Karpas-422 (cell line): ENCODE measurements around the gene ACSF3. TPM values are rescaled to one million over a fixed set of nuclear protein-coding genes. Genes with fewer than 3 reads are reported as not detected.

Experiments
- DNase-seq: peaks from one replicate; pipeline ENCODE4 v3.0.0-alpha.2; 2015
- H2AFZ ChIP-seq: fragments of 200-600 bp; sonication (generic); 2 replicates; pipeline ENCODE4 v1.6.1; 2014; ENCODE audit warnings: antibody characterized with exemption, low read length, mixed read lengths
- H3K27ac ChIP-seq: fragments of 200-600 bp; sonication (generic); 2 replicates; pipeline ENCODE4 v1.5.1; 2014; ENCODE audit warnings: mild to moderate bottlenecking, low read length, moderate library complexity
- H3K27me3 ChIP-seq: fragments of 200-600 bp; sonication (generic); 2 replicates; pipeline ENCODE4 v1.6.1; 2014; ENCODE audit warnings: low read length, mixed read lengths
- H3K36me3 ChIP-seq: fragments of 200-600 bp; sonication (generic); 2 replicates; pipeline ENCODE4 v1.6.1; 2014; ENCODE audit warnings: low read length, mixed read lengths; ENCODE audit not compliant: insufficient read depth
- H3K4me1 ChIP-seq: fragments of 200-600 bp; sonication (generic); 2 replicates; pipeline ENCODE4 v1.6.1; 2014; ENCODE audit warnings: mild to moderate bottlenecking, low read length, mixed read lengths
- H3K4me2 ChIP-seq: fragments of 200-600 bp; sonication (generic); 2 replicates; pipeline ENCODE4 v1.6.1; 2014; ENCODE audit warnings: low read length, low read depth, mild to moderate bottlenecking; ENCODE audit not compliant: poor library complexity, severe bottlenecking
- H3K4me3 ChIP-seq: fragments of 200-600 bp; sonication (generic); 2 replicates; pipeline ENCODE4 v1.5.1; 2014; ENCODE audit warnings: mild to moderate bottlenecking, antibody characterized with exemption, low read length, mixed read lengths
- H3K79me2 ChIP-seq: fragments of 200-600 bp; sonication (generic); 2 replicates; pipeline ENCODE4 v1.6.1; 2014; ENCODE audit warnings: mild to moderate bottlenecking, low read length, mixed read lengths
- H3K9ac ChIP-seq: fragments of 200-600 bp; sonication (generic); 2 replicates; pipeline ENCODE4 v1.6.0; 2014; ENCODE audit warnings: low read length
- H3K9me2 ChIP-seq: fragments of 200-600 bp; sonication (generic), shearing (Covaris generic); replicated peaks from 2 replicates; pipeline ENCODE4 v1.6.0; 2014; ENCODE audit warnings: mild to moderate bottlenecking, low read length, moderate library complexity; ENCODE audit not compliant: insufficient read depth
- H3K9me3 ChIP-seq: fragments of 300-700, 200-600 bp; sonication (generic); 2 replicates; pipeline ENCODE4 v1.6.1; 2014; ENCODE audit warnings: low read length, mixed read lengths
- H4K20me1 ChIP-seq: fragments of 200-600 bp; sonication (generic); 2 replicates; pipeline ENCODE4 v1.6.1; 2014; ENCODE audit warnings: mild to moderate bottlenecking, antibody characterized with exemption, low read length, low read depth; ENCODE audit not compliant: insufficient read depth
- total RNA-seq: library from RNA; depleted of rRNA; stranded (reverse); fragments of >200 nt; shearing (Covaris generic); gene quantifications from 2 replicates; pipeline ENCODE4 v1.2.3, GENCODE V29; 2014; ENCODE audit warnings: low replicate concordance

The ACSF3 gene
- total RNA-seq, 1 experiment from 2014 or later, result 30.4 TPM

- Histone ChIP-seq H3K27ac (no peak overlapping the region), H3K27me3 (no peaks in the 10 kb centered on the region), H3K4me2 (no peak overlapping the region), H3K9me3 (no peaks in the 10 kb centered on the region), H2AFZ (no peak overlapping the region), H3K36me3 (no peaks in the 10 kb centered on the region), H3K9ac (no peak overlapping the region), H3K4me3 (no peak overlapping the region), H4K20me1 (peaks cover 16% of the 10 kb centered on the region; the same call in 1 of the 2 replicates), H3K4me1 (peaks cover 7% of the 10 kb centered on the region), H3K79me2 (no peaks in the 10 kb centered on the region), H3K9me2 (no peaks in the 10 kb centered on the region)
- DNase-seq, result no peak
Measured at GRCh38 chr16:89168381-89169189, 74.9 kb downstream of the ACSF3 start.

- no peak overlapping the region for H3K9ac ChIP-seq
- H3K79me2 ChIP-seq, result no peaks in the 10 kb centered on the region
- H4K20me1 ChIP-seq, result peaks cover 16% of the 10 kb centered on the region; the same call in 1 of the 2 replicates
- no peaks in the 10 kb centered on the region for H3K9me3 ChIP-seq
- H3K4me3 ChIP-seq, result no peak overlapping the region
- H3K4me1 ChIP-seq, result peaks cover 13% of the 10 kb centered on the region
- no peaks in the 10 kb centered on the region for H3K9me2 ChIP-seq
- H3K27ac ChIP-seq, result no peak overlapping the region
- H3K36me3 ChIP-seq, result no peaks in the 10 kb centered on the region
- no peak overlapping the region for H3K4me2 ChIP-seq
- no peak overlapping the region for H2AFZ ChIP-seq
- no peak for DNase-seq
- no peaks in the 10 kb centered on the region for H3K27me3 ChIP-seq
Measured at GRCh38 chr16:89169778-89170177, 76.1 kb downstream of the ACSF3 start.

- DNase-seq, result no peak
- Histone ChIP-seq H3K4me3 (no peak overlapping the region), H3K27me3 (no peaks in the 10 kb centered on the region), H3K9ac (no peak overlapping the region), H3K36me3 (no peaks in the 10 kb centered on the region), H4K20me1 (peaks cover 16% of the 10 kb centered on the region; the same call in 1 of the 2 replicates), H3K27ac (no peak overlapping the region), H3K9me3 (no peaks in the 10 kb centered on the region), H3K79me2 (no peaks in the 10 kb centered on the region), H3K4me2 (no peak overlapping the region), H3K9me2 (no peaks in the 10 kb centered on the region), H2AFZ (no peak overlapping the region), H3K4me1 (peaks cover 13% of the 10 kb centered on the region)
Measured at GRCh38 chr16:89170346-89171215, 76.9 kb downstream of the ACSF3 start.

GRCh38 chr16:89171216-89172170, 77.8 kb downstream of the ACSF3 start, which contains the start of gene CDH15:
TSS of gene CDH15 (plus strand) at chr16:89171748. CDS start at chr16:89171832, 84 bp downstream.
- Histone ChIP-seq H3K4me2 (no peak within 1 kb of the TSS), H3K9me2 (no peaks in the 10 kb centered on the region), H4K20me1 (peaks cover 16% of the 10 kb centered on the region; the same call in 1 of the 2 replicates), H3K27me3 (no peaks in the 10 kb centered on the region), H3K36me3 (no peaks in the 10 kb centered on the region), H3K9ac (no peak within 1 kb of the TSS), H2AFZ (no peak within 1 kb of the TSS), H3K4me1 (peaks cover 13% of the 10 kb centered on the region), H3K27ac (no peak within 1 kb of the TSS), H3K4me3 (no peak within 1 kb of the TSS), H3K79me2 (no peaks in the 10 kb centered on the region), H3K9me3 (no peaks in the 10 kb centered on the region)
- peak; percentile 99 for DNase-seq

GRCh38 chr16:89172171-89172527, 78.5 kb downstream of the ACSF3 start:
- no peak overlapping the region for H3K9ac ChIP-seq

GRCh38 chr16:89172528-89173173, 79.0 kb downstream of the ACSF3 start:
- Histone ChIP-seq H3K9me2 (no peaks in the 10 kb centered on the region), H3K4me1 (peaks cover 9% of the 10 kb centered on the region), H2AFZ (no peak overlapping the region), H3K4me2 (no peak overlapping the region), H3K27me3 (no peaks in the 10 kb centered on the region), H3K36me3 (no peaks in the 10 kb centered on the region), H3K4me3 (no peak overlapping the region), H3K27ac (no peak overlapping the region), H4K20me1 (peaks cover 8% of the 10 kb centered on the region; the same call in 1 of the 2 replicates), H3K79me2 (no peaks in the 10 kb centered on the region), H3K9ac (no peak overlapping the region), H3K9me3 (no peaks in the 10 kb centered on the region)
- DNase-seq, result no peak

More at GRCh38 chr16:89172171-89172527, 78.5 kb downstream of the ACSF3 start:
- H3K4me3 ChIP-seq, result no peak overlapping the region
- no peak overlapping the region for H2AFZ ChIP-seq
- H3K9me3 ChIP-seq, result no peaks in the 10 kb centered on the region
- H3K4me1 ChIP-seq, result peaks cover 11% of the 10 kb centered on the region
- DNase-seq, result no peak
- no peaks in the 10 kb centered on the region for H3K27me3 ChIP-seq
- H3K27ac ChIP-seq, result no peak overlapping the region
- H3K9me2 ChIP-seq, result no peaks in the 10 kb centered on the region
- no peaks in the 10 kb centered on the region for H3K36me3 ChIP-seq
- H3K79me2 ChIP-seq, result no peaks in the 10 kb centered on the region
- H4K20me1 ChIP-seq, result peaks cover 10% of the 10 kb centered on the region; the same call in 1 of the 2 replicates
- no peak overlapping the region for H3K4me2 ChIP-seq

- Histone ChIP-seq H3K27ac (no peak overlapping the region), H3K9ac (no peak overlapping the region), H3K9me3 (no peaks in the 10 kb centered on the region), H3K4me3 (no peak overlapping the region), H3K79me2 (no peaks in the 10 kb centered on the region), H3K4me1 (peaks cover 9% of the 10 kb centered on the region), H2AFZ (no peak overlapping the region), H4K20me1 (peaks cover 8% of the 10 kb centered on the region; the same call in 1 of the 2 replicates), H3K27me3 (no peaks in the 10 kb centered on the region), H3K9me2 (no peaks in the 10 kb centered on the region), H3K4me2 (no peak overlapping the region), H3K36me3 (no peaks in the 10 kb centered on the region)
- no peak for DNase-seq
Measured at GRCh38 chr16:89173174-89173921, 79.7 kb downstream of the ACSF3 start.
